PC-9 (cell line): ENCODE results near the gene CACNG5.

Experiments
- EZH2 ChIP-seq: fragments of 200-600 bp; sonication (generic); IDR thresholded peaks from 2 replicates; pipeline ENCODE4 v1.8.0; 2017; ENCODE audit warnings: antibody characterized with exemption, low read depth
- TF ChIP-seq, protein P1 (sequence below): fragments of 200-600 bp; sonication (generic); conservative IDR thresholded peaks from 2 replicates; pipeline ENCODE4 v1.6.1; 2017; ENCODE audit warnings: mixed run types, antibody characterized with exemption, mild to moderate bottlenecking, moderate library complexity

DNA sequence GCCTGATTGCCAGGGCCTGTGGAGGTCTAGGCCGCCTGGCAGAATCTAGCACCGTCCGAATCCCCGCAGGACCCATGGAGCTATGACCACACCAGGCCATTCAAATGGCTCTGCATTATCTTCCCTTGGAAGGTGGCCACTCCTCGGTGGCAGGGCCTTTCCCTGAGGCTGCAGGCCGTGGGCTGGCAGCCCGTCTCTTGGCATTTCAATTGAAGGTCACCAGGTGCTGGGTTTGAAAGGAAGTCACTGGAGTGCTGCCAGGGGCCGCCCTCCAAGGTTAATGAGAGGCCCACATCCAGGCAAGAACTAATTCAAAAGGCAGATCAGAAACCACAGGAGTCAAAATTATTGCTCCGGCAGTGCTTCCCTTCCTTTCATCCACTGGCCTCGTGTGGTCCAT is 27.7 kb upstream of the CACNG5 start:
- no peak for TF ChIP-seq EZH2
- TF ChIP-seq, protein P1, sequence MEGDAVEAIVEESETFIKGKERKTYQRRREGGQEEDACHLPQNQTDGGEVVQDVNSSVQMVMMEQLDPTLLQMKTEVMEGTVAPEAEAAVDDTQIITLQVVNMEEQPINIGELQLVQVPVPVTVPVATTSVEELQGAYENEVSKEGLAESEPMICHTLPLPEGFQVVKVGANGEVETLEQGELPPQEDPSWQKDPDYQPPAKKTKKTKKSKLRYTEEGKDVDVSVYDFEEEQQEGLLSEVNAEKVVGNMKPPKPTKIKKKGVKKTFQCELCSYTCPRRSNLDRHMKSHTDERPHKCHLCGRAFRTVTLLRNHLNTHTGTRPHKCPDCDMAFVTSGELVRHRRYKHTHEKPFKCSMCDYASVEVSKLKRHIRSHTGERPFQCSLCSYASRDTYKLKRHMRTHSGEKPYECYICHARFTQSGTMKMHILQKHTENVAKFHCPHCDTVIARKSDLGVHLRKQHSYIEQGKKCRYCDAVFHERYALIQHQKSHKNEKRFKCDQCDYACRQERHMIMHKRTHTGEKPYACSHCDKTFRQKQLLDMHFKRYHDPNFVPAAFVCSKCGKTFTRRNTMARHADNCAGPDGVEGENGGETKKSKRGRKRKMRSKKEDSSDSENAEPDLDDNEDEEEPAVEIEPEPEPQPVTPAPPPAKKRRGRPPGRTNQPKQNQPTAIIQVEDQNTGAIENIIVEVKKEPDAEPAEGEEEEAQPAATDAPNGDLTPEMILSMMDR: no peak
